OCI-LY1 (cell line): ENCODE results near the gene TEPSIN.

Experiments
- CTCF ChIP-seq: fragments of 200-600 bp; sonication (generic), shearing (Covaris generic); IDR thresholded peaks from 2 replicates; pipeline ENCODE4 v1.5.1; 2017; ENCODE audit warnings: mild to moderate bottlenecking, antibody characterized with exemption, low read length, moderate library complexity, mixed read lengths
- EZH2 ChIP-seq: fragments of 200-600 bp; sonication (generic), shearing (Covaris generic); IDR thresholded peaks from 2 replicates; pipeline ENCODE4 v1.8.0; 2017; ENCODE audit warnings: borderline replicate concordance, mixed run types, mild to moderate bottlenecking, antibody characterized with exemption, low read length, moderate library complexity, mixed read lengths

- TF ChIP-seq CTCF: no peak
- TF ChIP-seq EZH2: no peak
These were observed 5.6 kb upstream of the TEPSIN start for GRCh38 chr17:81244358-81245023.
